NT2/D1 (cell line): ENCODE data around the gene DNAH1.

Experiments
- SUZ12 ChIP-seq: IDR thresholded peaks from 2 replicates; pipeline ENCODE4 v1.6.1; 2011; ENCODE audit not compliant: insufficient read length, insufficient read depth; ENCODE audit errors: extremely low read depth
- YY1 ChIP-seq: IDR thresholded peaks from 2 replicates; pipeline ENCODE4 v1.6.1; 2011; ENCODE audit not compliant: insufficient read length, insufficient read depth
- ZNF274 ChIP-seq: IDR thresholded peaks from 2 replicates; pipeline ENCODE4 v1.6.1; 2011; ENCODE audit warnings: mild to moderate bottlenecking, low read depth, low read length

GRCh38 chr3:52394751-52395502 lies 78.8 kb downstream of the DNAH1 start:
- TF ChIP-seq SUZ12 (no peak), YY1 (no peak), ZNF274 (no peak)
